Coronary artery (tissue), 2 donors: Measurements from ENCODE around the gene KLHL2.
A peak's percentile ranks its signal among the peaks of the same experiment; 100 is the strongest.
"Not testable (repeated sequence)": the region's sequence is repeated elsewhere in the genome, so short reads cannot be mapped to it uniquely, and the experiment has no call there.

Source experiments
- DNase-seq: peaks from one replicate; pipeline ENCODE4 v3.0.0-alpha.2; 2017; ENCODE audit warnings: low spot score
- H3K27ac ChIP-seq, 2 donors: fragments of 200-600 bp; sonication (generic); one replicate each; pipeline ENCODE4 v1.5.1; 2016 to 2019
- H3K4me3 ChIP-seq: fragments of 200-600 bp; sonication (generic); 2 replicates; pipeline ENCODE4 v1.5.1; 2016; ENCODE audit warnings: mild to moderate bottlenecking, moderate library complexity
- TF ChIP-seq, protein P1 (sequence below): fragments of 200-600 bp; sonication (generic); IDR thresholded peaks from one replicate; pipeline ENCODE4 v1.5.1; 2019; ENCODE audit warnings: antibody characterized with exemption

The KLHL2 gene

DNA sequence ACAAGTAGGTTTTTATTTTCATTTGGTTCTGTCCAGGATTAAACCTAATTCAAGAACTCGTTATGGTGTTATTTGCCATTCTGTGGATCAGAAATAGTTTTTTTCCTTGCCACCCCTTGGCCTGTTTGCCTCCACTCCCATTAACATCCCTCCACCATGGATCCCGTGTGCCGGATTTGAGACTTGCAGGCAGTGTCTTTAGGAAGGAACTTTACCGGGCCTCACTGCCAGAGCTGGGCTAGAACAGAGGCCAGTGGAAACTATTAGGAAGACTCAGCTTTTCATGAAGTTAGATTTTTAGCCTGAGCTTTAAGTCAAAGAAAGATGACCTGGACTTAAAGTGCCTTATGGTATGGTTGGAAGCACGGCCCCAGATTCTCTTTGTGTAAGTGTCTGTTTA is 2.4 kb downstream of the KLHL2 start:
- TF ChIP-seq, protein P1, sequence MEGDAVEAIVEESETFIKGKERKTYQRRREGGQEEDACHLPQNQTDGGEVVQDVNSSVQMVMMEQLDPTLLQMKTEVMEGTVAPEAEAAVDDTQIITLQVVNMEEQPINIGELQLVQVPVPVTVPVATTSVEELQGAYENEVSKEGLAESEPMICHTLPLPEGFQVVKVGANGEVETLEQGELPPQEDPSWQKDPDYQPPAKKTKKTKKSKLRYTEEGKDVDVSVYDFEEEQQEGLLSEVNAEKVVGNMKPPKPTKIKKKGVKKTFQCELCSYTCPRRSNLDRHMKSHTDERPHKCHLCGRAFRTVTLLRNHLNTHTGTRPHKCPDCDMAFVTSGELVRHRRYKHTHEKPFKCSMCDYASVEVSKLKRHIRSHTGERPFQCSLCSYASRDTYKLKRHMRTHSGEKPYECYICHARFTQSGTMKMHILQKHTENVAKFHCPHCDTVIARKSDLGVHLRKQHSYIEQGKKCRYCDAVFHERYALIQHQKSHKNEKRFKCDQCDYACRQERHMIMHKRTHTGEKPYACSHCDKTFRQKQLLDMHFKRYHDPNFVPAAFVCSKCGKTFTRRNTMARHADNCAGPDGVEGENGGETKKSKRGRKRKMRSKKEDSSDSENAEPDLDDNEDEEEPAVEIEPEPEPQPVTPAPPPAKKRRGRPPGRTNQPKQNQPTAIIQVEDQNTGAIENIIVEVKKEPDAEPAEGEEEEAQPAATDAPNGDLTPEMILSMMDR = no peak
- no peak overlapping the region for H3K4me3 ChIP-seq

DNA sequence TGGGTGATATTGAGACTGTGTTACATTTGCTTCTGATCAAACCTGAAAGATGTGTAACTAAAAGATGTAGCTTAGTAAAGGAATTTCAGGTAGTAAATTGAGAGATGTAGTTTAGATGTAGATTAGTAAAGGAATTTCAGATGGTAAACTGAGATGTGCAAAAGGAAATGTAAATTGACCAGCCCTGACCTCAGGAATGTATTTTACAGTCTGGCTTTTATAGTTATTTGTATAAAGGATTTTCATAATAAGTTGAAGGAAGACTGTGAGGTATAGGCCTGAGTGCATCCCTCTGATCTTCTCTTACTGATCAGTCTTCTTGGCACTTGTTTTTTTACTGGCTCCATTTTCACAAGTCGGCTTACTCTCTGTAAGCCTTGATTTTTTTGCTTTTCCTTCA is 3.2 kb downstream of the KLHL2 start:
- Histone ChIP-seq H3K27ac (no peak overlapping the region), H3K4me3 (no peak overlapping the region)
- TF ChIP-seq, protein P1 = no peak
- DNase-seq = no peak

More for the DNA sequence above, 2.4 kb downstream of the KLHL2 start:
- DNase-seq = no peak
- no peak overlapping the region for H3K27ac ChIP-seq

DNA sequence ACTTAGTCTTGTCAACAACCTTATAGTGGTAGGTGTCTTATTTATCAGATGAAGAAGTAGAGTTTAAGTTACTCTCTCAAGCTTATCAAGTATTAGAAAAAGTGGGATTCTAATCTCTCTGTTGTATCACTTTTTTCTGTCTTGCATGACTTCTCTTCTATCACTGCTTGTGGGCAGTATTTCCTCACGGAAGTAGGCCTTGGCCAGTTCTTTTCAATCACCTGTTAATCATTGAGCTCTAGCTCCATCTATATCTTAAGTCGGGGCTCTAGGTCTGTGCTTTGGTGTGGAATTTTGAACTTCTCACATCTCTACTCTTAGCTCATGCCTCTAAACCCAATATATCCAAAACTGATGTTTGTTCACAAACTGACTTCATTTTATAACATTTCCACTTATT is 5.3 kb downstream of the KLHL2 start:
- DNase-seq, H3K4me3 ChIP-seq, H3K27ac ChIP-seq: not testable (repeated sequence)

DNA sequence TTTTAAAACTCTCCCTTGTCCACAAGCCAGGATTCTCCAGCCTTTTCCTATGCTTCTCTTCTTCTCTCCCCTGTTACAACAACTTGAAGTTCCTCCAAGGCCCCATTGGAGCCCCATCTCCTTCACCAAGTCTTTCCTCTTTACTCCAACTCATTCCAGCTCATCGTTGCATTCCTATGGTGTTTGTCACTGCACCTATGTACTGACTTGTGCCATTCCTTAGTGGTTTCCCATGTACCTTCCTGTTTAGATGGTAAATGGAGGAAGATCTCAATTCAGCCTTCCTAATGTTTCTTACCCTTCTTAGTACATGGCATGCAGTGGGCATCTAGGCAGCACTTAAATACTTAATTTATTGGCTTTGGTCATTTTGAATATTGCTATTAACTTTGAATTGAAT is 6.0 kb downstream of the KLHL2 start:
- not testable (repeated sequence) for H3K27ac ChIP-seq, H3K4me3 ChIP-seq, DNase-seq

DNA sequence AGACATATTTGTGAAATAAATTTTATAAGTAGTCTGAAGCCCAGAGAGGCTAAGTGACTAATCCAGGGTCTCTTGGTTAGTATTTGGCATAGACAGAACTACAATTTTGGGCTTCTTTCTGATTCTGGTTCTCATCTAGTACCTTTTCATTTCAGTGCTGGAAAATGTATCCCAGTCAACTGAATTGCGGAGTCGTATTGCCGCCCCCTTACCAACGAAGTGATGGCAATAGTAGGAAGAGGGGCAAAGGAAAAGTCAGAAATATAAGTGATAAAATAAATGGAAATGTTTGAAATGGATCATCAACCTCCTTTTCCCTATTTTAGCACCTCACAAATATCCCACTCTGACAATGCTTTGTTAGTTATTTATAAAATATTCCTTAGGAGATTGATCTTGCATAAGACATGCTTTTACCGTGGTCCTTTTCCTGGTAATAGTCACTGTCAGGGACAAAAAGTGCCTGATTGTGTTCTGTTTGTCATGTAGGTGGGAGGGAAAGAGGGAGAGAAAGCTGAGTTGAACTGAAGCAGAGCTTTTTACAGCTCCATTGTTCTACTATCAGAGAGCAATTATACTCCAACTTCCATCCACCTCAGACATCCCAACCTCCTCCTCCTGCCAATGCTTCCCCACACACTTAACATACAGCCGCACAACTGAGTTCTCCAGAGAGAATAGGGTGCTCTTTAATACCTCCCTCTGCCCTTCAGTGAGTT is 6.8 kb downstream of the KLHL2 start:
- not testable (repeated sequence) for H3K27ac ChIP-seq, DNase-seq

DNA sequence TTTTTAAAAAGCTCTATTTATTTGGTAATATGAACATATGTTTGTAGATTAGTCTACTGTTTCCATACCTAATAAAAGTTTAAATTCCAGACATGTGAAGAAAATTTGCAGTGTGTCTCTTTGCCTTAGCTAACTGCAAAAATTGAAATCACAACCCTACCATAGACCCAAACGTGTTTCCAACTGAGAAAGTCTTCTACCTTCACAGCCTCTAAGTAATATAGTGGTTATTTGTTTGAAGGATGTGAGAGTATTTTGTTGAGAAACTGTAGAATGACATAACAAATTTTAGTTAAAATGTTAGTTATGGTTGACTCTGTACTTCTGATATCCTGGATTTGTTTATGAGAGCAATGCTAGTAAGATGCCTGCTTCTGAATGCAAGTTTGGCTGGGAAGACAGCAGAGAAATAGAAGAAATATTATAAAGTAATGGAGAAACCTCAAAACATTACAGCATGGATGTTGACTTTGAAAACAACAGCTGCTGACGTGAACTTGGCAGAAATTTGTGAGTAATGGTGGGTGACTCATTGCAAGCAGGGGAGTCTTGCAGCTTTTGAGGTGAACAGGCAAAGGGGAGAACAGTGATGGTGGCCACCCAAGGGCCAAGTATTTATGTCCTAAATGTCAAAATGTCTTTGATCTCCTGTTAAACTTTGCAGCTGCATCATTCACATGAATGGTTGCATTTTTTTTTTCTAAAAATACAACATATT is 7.8 kb downstream of the KLHL2 start:
- not testable (repeated sequence) for H3K27ac ChIP-seq, H3K4me3 ChIP-seq, DNase-seq

More for the DNA sequence above, 6.8 kb downstream of the KLHL2 start:
- H3K4me3 ChIP-seq = not testable (repeated sequence)

DNA sequence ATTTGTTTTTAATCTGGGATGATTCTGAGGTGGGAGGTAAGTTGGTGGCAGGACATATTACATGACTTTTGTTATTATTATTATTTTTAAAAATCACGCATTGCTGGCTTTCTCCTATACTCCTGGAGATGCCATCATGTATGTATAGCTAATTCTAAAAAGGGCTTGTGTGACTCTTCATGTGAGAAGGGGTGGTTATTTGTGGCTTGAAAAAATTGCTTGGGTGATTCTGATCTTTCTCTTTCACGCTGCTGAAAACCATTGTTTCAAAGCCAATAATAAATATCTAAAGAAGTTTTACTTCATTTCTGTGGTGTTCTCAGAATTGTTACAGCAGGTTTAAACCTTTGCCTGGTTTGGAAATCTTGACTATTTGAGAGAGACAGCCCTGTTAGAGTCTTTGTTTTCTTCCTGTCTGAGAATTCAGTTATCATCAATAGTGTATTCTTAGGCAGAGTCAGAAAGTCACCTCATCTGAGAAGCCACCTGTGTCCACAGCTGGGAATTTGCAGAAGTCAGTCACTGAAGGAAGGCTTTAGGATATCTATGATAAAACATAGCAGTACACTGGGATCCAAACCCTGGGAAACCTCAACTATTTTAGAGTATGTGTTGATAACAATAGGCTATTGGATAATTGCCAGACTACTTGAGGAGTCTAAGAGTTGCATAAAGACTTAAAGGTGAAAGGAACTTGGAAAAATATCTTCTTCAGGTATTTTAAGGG is 8.6 kb downstream of the KLHL2 start:
- H3K4me3 ChIP-seq, DNase-seq, H3K27ac ChIP-seq: not testable (repeated sequence)

DNA sequence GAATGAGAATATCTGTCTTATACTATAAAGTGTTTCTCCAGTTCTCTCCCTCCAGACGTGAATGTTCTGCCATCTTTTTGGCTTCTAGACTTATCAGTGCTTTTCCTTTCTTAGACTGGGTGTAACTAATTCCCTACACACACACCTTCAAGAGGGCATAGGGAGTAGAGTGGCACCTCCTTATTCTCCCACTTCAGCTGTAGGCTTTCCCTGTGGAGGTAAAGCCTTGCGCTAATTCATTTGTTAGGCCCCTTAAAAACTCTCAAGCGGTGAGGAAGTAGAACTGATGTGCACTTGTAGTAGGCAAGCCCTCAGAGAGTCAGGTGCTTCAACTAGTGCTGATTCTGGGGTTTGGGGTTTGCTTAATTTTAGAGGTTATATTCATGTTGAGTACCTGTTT is 10.0 kb downstream of the KLHL2 start:
- no peak for DNase-seq
- H3K4me3 ChIP-seq = no peak overlapping the region
- no peak overlapping the region for H3K27ac ChIP-seq
- TF ChIP-seq, protein P1 = no peak

DNA sequence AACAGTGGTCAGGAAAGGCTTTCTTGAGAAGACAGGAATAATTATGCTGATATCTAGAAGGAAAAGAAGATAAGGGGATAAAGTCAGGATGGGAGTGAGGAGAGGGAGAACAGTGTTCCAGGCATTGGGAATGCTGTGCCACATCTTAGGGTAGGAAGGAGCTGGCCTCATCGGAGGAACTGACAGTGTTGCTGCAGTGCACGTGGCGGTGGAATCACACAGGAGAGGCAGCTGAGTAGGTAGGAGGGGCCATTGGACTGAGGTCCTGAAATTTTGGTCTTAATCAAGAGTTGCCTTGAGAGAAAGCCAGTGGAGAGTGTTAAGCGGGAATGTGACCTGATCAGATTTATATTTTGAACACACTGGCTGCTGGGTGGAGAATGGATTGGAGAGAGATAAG is 13.9 kb downstream of the KLHL2 start:
- not testable (repeated sequence) for DNase-seq, H3K4me3 ChIP-seq
- peak overlapping the region in 1 of 2 donors; percentile 59 for H3K27ac ChIP-seq

DNA sequence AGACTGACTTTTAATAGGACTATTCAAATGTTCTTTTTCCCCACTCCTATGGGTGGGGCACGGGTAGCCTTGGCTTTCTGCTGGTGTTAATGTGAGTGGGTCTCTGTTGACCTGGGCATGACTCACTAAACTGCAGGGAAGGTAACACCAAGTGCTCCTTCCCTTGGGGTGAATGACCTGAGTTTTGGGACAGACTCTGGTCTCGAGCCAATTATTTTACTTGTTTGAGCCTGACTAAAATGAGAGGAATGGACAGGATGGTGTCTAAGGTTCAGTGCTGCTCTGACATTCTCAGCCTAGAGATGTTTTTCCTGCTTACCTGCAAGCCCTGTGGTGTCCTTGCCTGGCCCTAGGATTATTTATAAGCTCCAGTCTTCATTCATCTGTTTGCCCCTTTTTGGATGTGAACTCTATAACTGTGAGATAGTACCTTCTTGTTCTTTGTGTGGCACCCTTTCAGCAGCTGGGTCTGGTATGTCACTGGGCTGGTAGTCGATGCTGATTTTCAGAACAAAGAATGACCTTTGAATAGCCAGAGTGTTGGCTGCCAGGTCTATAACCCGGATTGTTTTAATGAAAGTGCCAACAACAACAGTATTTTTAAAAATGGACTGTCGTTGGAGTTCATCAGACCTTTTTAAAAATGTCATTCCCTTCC is 14.8 kb downstream of the KLHL2 start:
- peak overlapping the region in 1 of 2 donors; percentile 24 for H3K27ac ChIP-seq
- DNase-seq, H3K4me3 ChIP-seq: not testable (repeated sequence)
